Stimulated activated CD4-positive, alpha-beta T cell treated with anti-CD3 and anti-CD28 coated beads, Interleukin-1b, Interleukin-23, amount 100 ng/mL, for 48 hours (primary cell): ENCODE data around the gene CHN2.
A peak's percentile ranks its signal among the peaks of the same experiment; 100 is the strongest.

Source experiments
- DNase-seq: peaks from one replicate; pipeline ENCODE4 v3.0.0-alpha.2; 2020

Gene CHN2

GRCh38 chr7:29229066-29229465 lies 34.5 kb downstream of the CHN2 start:
- no peak for DNase-seq

DNA sequence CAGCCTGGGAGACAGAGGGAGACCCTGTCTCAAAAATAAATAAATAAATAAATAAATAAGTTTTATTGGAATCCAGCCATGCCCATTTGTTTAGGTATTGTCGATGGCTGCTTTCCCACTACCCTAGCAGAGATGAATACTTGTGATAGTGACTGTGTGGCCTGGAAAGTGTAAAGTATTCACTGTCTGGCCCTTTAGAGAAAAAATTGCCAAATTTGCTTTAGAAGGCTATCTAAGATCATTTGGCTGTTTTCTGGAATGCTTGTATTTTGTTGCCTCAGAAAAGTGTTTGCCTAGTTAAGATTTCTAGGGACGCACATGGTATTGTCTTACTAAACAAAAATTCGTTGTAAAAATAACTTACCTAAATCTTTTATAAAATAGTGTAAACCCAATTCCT lies 35.4 kb downstream of the CHN2 start:
- no peak for DNase-seq

GRCh38 chr7:29230871-29231345 lies 36.3 kb downstream of the CHN2 start:
- DNase-seq = no peak

- DNase-seq = no peak
Observed at GRCh38 chr7:29231671-29232232, 37.2 kb downstream of the CHN2 start.

DNA sequence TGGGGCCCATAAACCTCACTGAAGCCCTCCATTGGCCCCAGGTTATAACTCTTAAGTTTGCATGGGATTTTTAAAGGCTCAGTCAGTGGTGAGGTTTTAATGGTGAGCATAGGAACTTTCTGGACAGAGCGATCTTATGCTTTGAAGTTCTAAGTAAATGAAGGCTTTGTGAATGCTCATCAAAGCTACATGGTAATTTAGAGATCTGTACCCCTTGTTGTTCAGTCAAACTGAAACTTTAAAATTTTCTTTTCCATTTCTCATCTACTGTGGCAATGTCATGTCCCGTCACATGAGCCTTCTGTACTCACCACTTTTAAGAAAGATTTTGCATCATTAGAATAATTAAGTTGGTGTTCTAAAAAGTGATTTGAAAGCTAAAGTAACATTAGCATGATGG lies 39.9 kb downstream of the CHN2 start:
- DNase-seq = no peak

DNA sequence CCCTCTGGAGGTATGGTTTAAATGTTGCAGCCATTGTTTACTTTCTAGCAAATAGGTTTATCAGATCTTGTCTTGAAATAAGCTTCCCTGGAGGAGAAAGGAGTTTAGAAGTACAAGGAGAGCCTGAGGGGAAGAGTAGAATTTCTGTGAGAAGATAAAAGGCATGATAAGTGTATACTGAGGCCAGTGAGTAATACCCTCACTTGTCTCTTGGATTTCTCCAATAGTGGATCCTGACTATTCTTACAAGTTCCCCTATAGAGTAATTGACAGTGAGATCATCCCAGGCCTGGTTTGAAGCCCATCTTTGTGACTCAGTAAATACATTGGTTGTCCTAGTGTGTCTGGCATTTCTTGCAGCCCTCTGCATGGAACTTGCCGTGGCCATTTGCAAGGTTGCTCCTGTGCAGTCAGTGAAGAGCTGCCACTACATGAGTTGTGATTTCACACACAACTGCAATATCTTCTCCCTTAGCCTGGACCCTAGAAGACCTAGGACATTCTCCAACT lies 41.6 kb downstream of the CHN2 start:
- DNase-seq = no peak

GRCh38 chr7:29236649-29237048 lies 42.1 kb downstream of the CHN2 start:
- DNase-seq = no peak

DNA sequence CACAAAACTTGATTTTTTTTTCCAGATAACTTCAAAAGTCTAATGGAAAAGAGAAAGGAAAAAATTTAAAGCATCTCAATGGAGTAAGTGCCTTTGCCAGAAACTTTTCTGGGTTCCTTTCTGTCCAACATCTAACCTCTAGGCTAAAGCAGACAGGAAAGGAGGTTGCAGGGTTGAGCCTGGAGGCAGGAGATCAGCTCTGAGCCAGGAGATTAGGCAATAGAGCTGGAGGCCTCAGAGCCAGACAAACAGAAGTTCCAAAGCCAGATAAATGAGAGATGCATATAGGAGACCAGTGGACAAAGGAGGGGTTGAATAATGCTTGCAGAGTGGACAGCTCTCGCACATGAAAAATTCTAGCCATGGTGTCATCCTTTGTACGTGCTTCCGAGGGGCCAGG lies 42.9 kb downstream of the CHN2 start:
- no peak for DNase-seq

DNA sequence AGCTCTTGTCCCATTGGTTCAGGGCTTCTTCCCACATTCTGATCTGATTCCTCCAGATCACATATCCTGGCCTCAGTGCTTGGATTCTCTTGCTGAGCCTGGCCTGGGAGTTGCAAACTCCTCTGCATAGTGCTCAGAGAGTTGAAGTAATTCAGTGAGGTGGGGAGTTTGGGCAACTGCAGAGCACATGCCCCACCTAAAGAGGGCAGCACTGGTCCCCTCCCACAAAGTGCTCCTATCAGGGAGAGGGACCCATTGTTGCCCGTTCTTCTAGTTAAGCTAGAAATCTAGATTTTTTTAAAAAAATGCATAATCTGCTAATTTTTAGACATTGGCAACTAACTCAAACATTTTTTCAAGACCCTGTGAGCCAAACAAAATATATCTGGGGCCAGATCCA lies 45.1 kb downstream of the CHN2 start:
- no peak for DNase-seq

DNA sequence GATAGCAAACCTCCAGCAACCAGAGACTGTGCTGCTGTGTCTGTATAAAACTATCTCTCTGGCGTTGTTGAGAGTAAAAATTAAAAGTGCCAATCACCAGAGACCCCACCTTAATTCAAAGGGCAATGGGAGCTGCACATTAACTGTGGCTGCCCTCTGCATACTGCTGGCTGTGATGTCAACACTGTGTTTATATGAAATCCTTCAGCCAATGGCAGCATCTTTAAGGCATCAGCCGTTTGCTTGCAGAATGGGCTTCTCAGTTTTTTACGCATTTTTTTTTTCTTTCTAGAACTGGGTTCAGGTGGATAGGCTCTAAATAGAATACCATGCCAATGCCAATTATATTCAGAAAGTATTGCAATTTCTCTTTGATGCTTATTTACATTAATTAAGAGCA lies 47.7 kb downstream of the CHN2 start:
- DNase-seq = no peak

GRCh38 chr7:29243910-29244655 lies 49.5 kb downstream of the CHN2 start:
- peak; percentile 71 for DNase-seq

DNA sequence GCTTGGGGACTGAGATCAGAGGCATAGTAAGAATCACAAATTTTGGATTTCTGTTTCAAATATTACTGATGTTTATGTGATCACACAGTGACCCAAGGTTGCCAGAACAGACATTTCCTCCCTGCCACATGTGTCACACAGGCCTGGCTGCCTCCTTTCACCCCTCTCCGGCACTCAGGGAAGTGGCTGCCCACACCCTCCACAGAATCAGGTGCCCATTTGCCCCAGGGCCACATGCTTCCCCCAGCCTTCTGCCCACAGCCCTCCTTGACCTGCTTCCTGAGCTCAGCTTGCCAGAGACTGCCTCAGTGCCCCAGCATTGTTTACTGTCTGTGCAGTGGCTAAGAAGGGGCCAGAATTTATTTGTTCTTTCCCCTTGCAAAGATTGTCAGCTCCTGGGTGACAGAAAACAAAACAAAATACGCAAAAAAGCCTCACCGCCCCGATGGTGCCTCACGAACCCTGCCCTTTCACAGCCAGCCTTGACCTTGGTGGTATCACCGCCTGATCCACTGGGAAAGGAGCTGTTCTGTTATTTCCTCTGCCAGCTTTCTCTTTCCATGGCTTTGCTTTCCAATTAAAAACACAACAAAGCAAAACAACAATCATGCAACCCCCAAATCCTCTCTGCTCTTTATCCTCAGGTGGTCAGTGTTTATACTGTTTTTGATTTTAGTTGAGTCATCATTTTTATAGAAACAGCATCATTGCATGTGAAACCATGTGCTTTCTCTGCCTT lies 52.8 kb downstream of the CHN2 start:
- DNase-seq = no peak

GRCh38 chr7:29247963-29248236 lies 53.3 kb downstream of the CHN2 start:
- no peak for DNase-seq

- no peak for DNase-seq
Observed at GRCh38 chr7:29248713-29249382, 54.3 kb downstream of the CHN2 start.

DNA sequence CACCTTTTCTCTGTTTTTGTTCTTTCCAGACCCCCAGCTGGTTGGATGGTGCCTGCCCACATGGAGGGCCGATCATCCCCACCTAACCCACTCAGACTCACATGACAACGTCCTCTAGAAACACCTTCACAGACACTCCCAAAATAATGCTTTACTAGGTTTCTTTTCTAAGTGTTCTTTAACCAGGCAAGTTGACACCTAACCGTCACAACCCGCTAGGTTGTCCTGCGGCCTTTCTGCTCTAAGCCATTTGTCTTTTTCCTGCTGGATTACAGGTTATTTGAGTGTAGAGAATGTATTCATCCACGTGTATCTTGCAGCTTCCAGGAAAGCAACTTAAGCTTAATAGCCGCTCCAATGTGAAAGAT lies 54.8 kb downstream of the CHN2 start:
- DNase-seq = no peak

GRCh38 chr7:29249860-29250259 lies 55.3 kb downstream of the CHN2 start:
- DNase-seq = no peak

GRCh38 chr7:29253225-29253624 lies 58.6 kb downstream of the CHN2 start:
- no peak for DNase-seq

DNA sequence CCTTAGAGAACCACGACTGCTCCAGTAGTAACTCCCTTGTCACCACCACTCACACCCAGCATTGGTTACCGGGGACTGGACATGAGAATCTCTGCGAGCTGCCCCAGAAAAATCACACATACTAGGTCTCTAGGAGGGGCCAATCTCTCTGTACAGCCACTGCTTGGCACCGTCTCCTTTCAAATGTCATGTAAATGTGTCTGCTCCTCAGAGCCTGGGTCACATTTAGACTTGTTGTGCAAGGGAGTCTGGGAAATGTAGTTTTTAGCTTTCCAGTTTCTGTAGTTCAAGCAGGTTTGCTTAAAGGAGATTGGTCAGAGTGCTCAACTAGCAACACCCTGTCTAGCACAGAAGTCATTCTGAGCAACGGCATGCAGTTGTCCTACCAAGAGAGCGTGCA lies 60.0 kb downstream of the CHN2 start:
- DNase-seq = no peak

GRCh38 chr7:29255199-29255878 lies 60.8 kb downstream of the CHN2 start:
- DNase-seq = no peak

- DNase-seq = no peak
Observed at GRCh38 chr7:29255906-29256692, 61.5 kb downstream of the CHN2 start.

DNA sequence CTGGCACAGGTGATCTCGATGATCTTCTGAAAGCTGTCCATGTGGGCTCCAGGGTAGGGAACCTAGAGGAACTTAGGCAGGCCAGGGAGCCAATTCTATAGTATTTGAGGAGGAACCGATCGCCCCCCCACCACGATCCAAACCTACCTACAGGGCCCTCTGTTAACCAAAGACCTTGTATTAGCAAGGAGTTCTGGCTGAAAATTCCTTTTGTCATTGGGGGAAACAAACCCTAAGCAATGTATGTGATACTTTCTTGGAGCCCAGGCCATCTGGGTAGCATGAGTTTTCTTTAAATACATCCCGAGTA lies 62.1 kb downstream of the CHN2 start:
- no peak for DNase-seq

DNA sequence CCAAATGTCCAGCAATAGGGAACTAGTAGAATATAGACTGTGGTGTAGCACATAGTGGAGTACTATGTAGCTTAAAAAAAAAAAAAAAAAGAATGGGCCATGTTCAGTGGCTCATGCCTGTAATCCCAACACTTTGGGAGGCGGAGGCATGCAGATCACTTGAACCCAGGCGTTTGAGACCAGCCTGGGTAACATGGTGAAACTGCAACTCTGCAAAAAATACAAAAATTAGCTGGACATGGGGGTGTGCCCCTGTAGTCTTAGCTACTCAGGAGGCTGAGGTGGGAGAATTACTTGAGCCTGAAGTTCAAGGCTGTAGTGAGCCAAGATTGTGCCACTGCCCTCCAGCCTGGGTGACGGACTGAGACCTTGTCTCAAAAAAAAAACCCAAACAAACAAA lies 64.4 kb downstream of the CHN2 start:
- no peak for DNase-seq
